Kidney epithelial cell (primary cell): Measurements from ENCODE around the gene SPPL2A. TPM values are rescaled to one million over a fixed set of nuclear protein-coding genes. Genes with fewer than 3 reads are reported as not detected.

Experiments used
- DNase-seq: peaks from one replicate; pipeline ENCODE4 v3.0.0-alpha.2; 2010; ENCODE audit warnings: low read depth
- H3K27me3 ChIP-seq: 2 replicates; pipeline ENCODE4 v1.6.0; 2011; ENCODE audit warnings: low read length; ENCODE audit not compliant: control insufficient read depth, insufficient read depth
- H3K36me3 ChIP-seq: 2 replicates; pipeline ENCODE4 v1.5.1; 2011; ENCODE audit warnings: low read length; ENCODE audit not compliant: control insufficient read depth, insufficient read depth
- H3K4me3 ChIP-seq: 2 replicates; pipeline ENCODE4 v1.5.1; 2011; ENCODE audit warnings: low read depth, mild to moderate bottlenecking, control low read depth, low read length
- CTCF ChIP-seq: IDR thresholded peaks from 2 replicates; pipeline ENCODE4 v1.5.1; 2011; ENCODE audit warnings: mild to moderate bottlenecking, moderate library complexity, low read length, control low read depth, inconsistent platforms; ENCODE audit not compliant: insufficient read depth, poor library complexity, severe bottlenecking
- total RNA-seq: library from RNA; depleted of rRNA; stranded (reverse); fragments of >200 nt; gene quantifications from 2 replicates; pipeline ENCODE4 v1.2.3, GENCODE V29; 2015

SPPL2A gene
- total RNA-seq, 1 donor from 2014 or later, result 138 TPM

- peak; percentile 58 for DNase-seq
- H3K4me3 ChIP-seq, result no peak overlapping the region
- no peak for TF ChIP-seq CTCF
- H3K27me3 ChIP-seq, result no peaks in the 10 kb centered on the region
- no peaks in the 10 kb centered on the region for H3K36me3 ChIP-seq
Observed at GRCh38 chr15:50676799-50677483, 88.6 kb downstream of the SPPL2A start.

GRCh38 chr15:50675535-50676144 lies 89.9 kb downstream of the SPPL2A start:
- H3K27me3 ChIP-seq, result no peaks in the 10 kb centered on the region
- no peak overlapping the region for H3K4me3 ChIP-seq
- DNase-seq, result no peak

GRCh38 chr15:50670115-50670514 lies 95.4 kb downstream of the SPPL2A start:
- DNase-seq, result no peak
- Histone ChIP-seq H3K4me3 (no peak overlapping the region), H3K27me3 (no peaks in the 10 kb centered on the region), H3K36me3 (no peaks in the 10 kb centered on the region)
- no peak for TF ChIP-seq CTCF

More at GRCh38 chr15:50675535-50676144, 89.9 kb downstream of the SPPL2A start:
- no peaks in the 10 kb centered on the region for H3K36me3 ChIP-seq
- TF ChIP-seq CTCF, result peak; percentile 59

- DNase-seq, result no peak
- H3K27me3 ChIP-seq, result no peaks in the 10 kb centered on the region
- H3K36me3 ChIP-seq, result no peaks in the 10 kb centered on the region
- no peak overlapping the region for H3K4me3 ChIP-seq
- no peak for TF ChIP-seq CTCF
Observed at GRCh38 chr15:50669611-50670010, 95.9 kb downstream of the SPPL2A start.

- H3K4me3 ChIP-seq, result no peak overlapping the region
- no peaks in the 10 kb centered on the region for H3K36me3 ChIP-seq
- H3K27me3 ChIP-seq, result no peaks in the 10 kb centered on the region
- no peak for DNase-seq
- TF ChIP-seq CTCF, result no peak
Observed at GRCh38 chr15:50665938-50666337, 99.6 kb downstream of the SPPL2A start.
